OCI-LY3 (cell line): ENCODE data around the gene NOVA2.

Source experiments
- H2AFZ ChIP-seq: fragments of 200-600, 300-600 bp; shearing (Covaris generic); 2 replicates; pipeline ENCODE4 v1.6.0; 2014; ENCODE audit warnings: antibody characterized with exemption, low read depth, low read length
- H3K27ac ChIP-seq: fragments of 200-600, 300-600 bp; sonication (generic); 2 replicates; pipeline ENCODE4 v1.5.1; 2014; ENCODE audit warnings: mild to moderate bottlenecking, low read length, moderate library complexity, mixed read lengths
- H3K27me3 ChIP-seq: fragments of 200-600, 300-600 bp; sonication (generic); 2 replicates; pipeline ENCODE4 v1.6.1; 2014; ENCODE audit warnings: low read depth, low read length, mixed read lengths
- H3K36me3 ChIP-seq: fragments of 200-600, 300-600 bp; sonication (generic); replicated peaks from 2 replicates; pipeline ENCODE3; 2014; ENCODE audit warnings: low read depth, low read length, mixed read lengths
- H3K4me1 ChIP-seq: fragments of 300-600, 200-600 bp; sonication (generic); 2 replicates; pipeline ENCODE4 v1.6.1; 2014; ENCODE audit warnings: low read length, mixed read lengths
- H3K4me2 ChIP-seq: fragments of 200-600, 300-600 bp; sonication (generic); 2 replicates; pipeline ENCODE4 v1.6.1; 2014; ENCODE audit warnings: low read length, mixed read lengths
- H3K4me3 ChIP-seq: fragments of 300-600, 200-600 bp; sonication (generic); 2 replicates; pipeline ENCODE4 v1.5.1; 2014; ENCODE audit warnings: antibody characterized with exemption, mild to moderate bottlenecking, low read length, moderate library complexity
- H3K79me2 ChIP-seq: fragments of 300-600, 200-600 bp; shearing (Covaris generic); 2 replicates; pipeline ENCODE4 v1.6.1; 2014; ENCODE audit warnings: mild to moderate bottlenecking, low read length, mixed read lengths
- H3K9ac ChIP-seq: fragments of 300-600, 200-600 bp; shearing (Covaris generic); 2 replicates; pipeline ENCODE4 v1.6.0; 2014; ENCODE audit warnings: mild to moderate bottlenecking, low read length, moderate library complexity
- H3K9me3 ChIP-seq: fragments of 200-600, 300-600 bp; shearing (Covaris generic); 2 replicates; pipeline ENCODE4 v1.6.1; 2014; ENCODE audit warnings: low read length, mixed read lengths; ENCODE audit not compliant: insufficient read depth
- H4K20me1 ChIP-seq: fragments of 200-600, 300-600 bp; sonication (generic); 2 replicates; pipeline ENCODE4 v1.6.1; 2016; ENCODE audit warnings: low read length, mixed read lengths; ENCODE audit not compliant: insufficient read depth
- EZH2phosphoT487 ChIP-seq: fragments of 200-600 bp; shearing (Covaris generic); IDR thresholded peaks from 2 replicates; pipeline ENCODE4 v1.6.1; 2018; ENCODE audit warnings: antibody characterized with exemption, mixed run types, low read depth
- TF ChIP-seq, protein P1 (sequence below): fragments of 200-600, 300-600 bp; sonication (generic); IDR thresholded peaks from 2 replicates; pipeline ENCODE4 v1.5.1; 2014; ENCODE audit warnings: antibody characterized with exemption, low read length, low read depth

NOVA2 gene, protein sequence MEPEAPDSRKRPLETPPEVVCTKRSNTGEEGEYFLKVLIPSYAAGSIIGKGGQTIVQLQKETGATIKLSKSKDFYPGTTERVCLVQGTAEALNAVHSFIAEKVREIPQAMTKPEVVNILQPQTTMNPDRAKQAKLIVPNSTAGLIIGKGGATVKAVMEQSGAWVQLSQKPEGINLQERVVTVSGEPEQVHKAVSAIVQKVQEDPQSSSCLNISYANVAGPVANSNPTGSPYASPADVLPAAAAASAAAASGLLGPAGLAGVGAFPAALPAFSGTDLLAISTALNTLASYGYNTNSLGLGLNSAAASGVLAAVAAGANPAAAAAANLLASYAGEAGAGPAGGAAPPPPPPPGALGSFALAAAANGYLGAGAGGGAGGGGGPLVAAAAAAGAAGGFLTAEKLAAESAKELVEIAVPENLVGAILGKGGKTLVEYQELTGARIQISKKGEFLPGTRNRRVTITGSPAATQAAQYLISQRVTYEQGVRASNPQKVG

DNA sequence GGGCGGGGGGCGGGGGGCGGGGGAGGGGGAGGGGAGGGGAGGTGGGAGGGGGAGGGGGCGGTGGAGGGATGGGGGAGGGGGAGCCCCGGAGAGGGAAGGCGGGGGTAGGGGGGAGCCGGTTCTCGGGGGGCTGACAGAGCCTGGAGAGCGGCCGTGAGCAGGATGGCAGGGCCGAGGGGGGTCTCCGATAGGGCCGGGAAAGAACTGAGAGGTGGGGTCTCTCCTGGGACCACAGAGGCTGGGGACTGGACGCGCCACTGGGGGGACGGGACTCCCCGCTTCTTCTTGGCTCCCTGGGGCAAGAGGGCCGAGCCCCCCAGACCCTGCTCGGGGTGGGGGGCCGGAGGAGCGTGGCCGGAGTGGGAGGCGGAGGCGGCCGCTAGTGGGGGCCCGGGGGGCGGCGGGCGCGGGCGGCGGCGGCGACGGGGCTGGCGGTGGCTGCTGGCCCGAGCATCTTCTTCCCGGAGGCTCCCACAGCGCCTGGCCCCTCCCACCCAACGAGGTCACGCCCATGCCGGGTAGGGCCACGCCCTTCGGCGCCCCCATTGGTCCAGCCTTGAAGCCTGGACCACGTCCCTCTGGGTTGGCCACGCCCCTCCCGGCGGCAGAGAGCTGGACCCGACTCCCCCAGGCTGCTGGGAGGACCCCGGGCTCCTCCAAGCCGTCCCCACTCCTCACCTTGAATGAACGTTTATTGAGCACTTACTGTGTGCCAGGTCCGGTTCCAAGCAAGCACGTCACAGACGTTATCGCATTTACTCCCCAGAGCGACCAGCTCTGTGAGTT, at the start of gene NOVA2:
Gene NOVA2, minus strand, starts transcription at position 313 of the 786 bp plus-strand sequence. CDS start 514 bp downstream, outside the sequence.
- no peak within 1 kb of the TSS for H3K9ac ChIP-seq
- H3K9me3 ChIP-seq, result no peaks in the 10 kb centered on the region
- H3K27ac ChIP-seq, result no peak within 1 kb of the TSS
- no peaks in the 10 kb centered on the region for H3K36me3 ChIP-seq
- H3K27me3 ChIP-seq, result peaks cover 28% of the 10 kb centered on the region
- no peaks in the 10 kb centered on the region for H3K79me2 ChIP-seq
- peaks cover 5% of the 10 kb centered on the region for H3K4me1 ChIP-seq
- H2AFZ ChIP-seq, result no peak within 1 kb of the TSS
- no peak within 1 kb of the TSS for H3K4me2 ChIP-seq
- no peak within 1 kb of the TSS for H3K4me3 ChIP-seq
- H4K20me1 ChIP-seq, result no peaks in the 10 kb centered on the region
- TF ChIP-seq, protein P1, sequence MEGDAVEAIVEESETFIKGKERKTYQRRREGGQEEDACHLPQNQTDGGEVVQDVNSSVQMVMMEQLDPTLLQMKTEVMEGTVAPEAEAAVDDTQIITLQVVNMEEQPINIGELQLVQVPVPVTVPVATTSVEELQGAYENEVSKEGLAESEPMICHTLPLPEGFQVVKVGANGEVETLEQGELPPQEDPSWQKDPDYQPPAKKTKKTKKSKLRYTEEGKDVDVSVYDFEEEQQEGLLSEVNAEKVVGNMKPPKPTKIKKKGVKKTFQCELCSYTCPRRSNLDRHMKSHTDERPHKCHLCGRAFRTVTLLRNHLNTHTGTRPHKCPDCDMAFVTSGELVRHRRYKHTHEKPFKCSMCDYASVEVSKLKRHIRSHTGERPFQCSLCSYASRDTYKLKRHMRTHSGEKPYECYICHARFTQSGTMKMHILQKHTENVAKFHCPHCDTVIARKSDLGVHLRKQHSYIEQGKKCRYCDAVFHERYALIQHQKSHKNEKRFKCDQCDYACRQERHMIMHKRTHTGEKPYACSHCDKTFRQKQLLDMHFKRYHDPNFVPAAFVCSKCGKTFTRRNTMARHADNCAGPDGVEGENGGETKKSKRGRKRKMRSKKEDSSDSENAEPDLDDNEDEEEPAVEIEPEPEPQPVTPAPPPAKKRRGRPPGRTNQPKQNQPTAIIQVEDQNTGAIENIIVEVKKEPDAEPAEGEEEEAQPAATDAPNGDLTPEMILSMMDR, result no peak
- TF ChIP-seq EZH2phosphoT487, result no peak

DNA sequence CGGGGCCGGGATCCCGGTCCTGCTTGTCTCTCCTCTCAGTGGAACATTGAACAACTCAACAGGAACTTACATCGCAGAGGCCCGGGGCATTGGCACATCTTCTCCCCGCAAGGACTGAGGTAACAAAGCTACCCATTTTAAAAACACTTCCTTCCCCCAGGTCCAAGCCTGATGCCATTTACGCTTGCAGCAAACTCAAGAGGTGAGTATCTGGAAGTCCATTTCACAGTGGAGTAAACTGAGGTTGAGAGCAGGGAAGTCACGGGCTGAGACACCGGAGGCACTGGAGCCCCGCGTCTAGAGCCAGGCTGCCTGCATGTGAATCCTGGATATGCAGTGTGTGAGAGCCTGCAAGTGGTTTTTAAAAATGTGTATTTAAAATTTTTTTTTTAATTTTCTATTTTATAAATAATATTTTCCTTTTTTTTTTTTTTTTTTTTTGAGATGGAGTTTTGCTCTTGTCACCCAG, 49.7 kb upstream of the NOVA2 start:
- no peaks in the 10 kb centered on the region for H3K79me2 ChIP-seq
- H2AFZ ChIP-seq, result no peak overlapping the region
- TF ChIP-seq, protein P1, result no peak
- no peak for TF ChIP-seq EZH2phosphoT487
- H3K36me3 ChIP-seq, result no peaks in the 10 kb centered on the region
- H3K27ac ChIP-seq, result no peak overlapping the region
- no peaks in the 10 kb centered on the region for H3K4me1 ChIP-seq
- no peak overlapping the region for H3K9ac ChIP-seq
- H3K9me3 ChIP-seq, result no peaks in the 10 kb centered on the region
- no peaks in the 10 kb centered on the region for H4K20me1 ChIP-seq
- H3K4me3 ChIP-seq, result no peak overlapping the region
- no peaks in the 10 kb centered on the region for H3K27me3 ChIP-seq
- H3K4me2 ChIP-seq, result no peak overlapping the region

DNA sequence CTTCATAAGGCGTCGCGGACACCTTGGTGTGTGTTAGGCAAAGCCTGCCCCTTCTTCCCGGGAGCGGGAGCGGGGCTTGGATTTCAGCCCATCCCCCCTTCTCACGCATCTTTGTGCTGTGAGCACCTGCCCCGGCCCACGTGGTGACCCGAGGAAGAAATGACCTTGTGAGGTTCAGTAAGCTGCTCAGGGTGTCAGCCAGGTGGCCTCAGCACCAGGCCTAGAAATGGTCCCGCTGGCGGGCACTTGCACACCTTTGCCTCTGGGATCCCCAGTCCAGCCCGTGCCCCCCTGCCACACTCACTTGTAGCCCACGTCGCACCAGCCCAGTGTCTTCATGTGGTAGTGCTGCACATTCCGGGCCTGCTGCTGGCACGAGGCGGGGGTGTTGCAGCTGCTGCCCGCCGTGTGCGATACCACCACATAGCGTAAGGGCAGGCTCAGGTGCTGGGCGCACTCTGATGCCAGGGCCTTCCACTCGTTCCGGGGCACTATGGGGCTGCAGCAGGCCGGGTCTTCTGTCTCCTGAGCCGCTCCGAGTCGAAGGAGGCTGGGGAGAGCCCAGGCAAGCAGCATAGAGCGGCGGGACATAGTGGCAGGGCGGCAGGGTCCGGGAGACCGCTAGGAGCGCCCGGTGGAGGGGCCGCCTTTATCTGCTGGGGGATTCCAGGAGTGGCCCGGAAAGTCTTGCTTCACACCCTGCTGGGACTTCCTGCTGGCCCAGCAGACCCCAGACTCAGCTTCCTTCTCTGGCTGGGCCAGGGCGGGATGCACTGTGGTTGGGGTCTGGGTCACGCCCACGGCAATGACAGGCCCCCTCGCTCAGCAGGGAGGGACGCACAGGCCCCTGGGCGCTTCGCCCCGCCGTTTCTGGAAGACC, 49.0 kb upstream of the NOVA2 start, which contains the start of gene PGLYRP1:
Gene PGLYRP1, minus strand, starts transcription at position 623 of the 880 bp plus-strand sequence. Its CDS starts 32 bp downstream, at position 591.
- TF ChIP-seq EZH2phosphoT487, result no peak
- TF ChIP-seq, protein P1, result no peak
- H3K27ac ChIP-seq, result no peak within 1 kb of the TSS
- H3K9me3 ChIP-seq, result no peaks in the 10 kb centered on the region
- H3K4me3 ChIP-seq, result no peak within 1 kb of the TSS
- H2AFZ ChIP-seq, result no peak within 1 kb of the TSS
- H3K9ac ChIP-seq, result no peak within 1 kb of the TSS
- H3K36me3 ChIP-seq, result no peaks in the 10 kb centered on the region
- no peaks in the 10 kb centered on the region for H3K79me2 ChIP-seq
- no peaks in the 10 kb centered on the region for H4K20me1 ChIP-seq
- no peak within 1 kb of the TSS for H3K4me2 ChIP-seq
- no peaks in the 10 kb centered on the region for H3K27me3 ChIP-seq
- H3K4me1 ChIP-seq, result no peaks in the 10 kb centered on the region
